ENCODE results near the gene E4F1. TPM values are rescaled to one million over a fixed set of nuclear protein-coding genes. Genes with fewer than 3 reads are reported as not detected.
"Not testable (repeated sequence)": the region's sequence is repeated elsewhere in the genome, so short reads cannot be mapped to it uniquely, and the experiment has no call there.

The E4F1 gene
- total and polyA plus RNA-seq, 7 donors = 11.1 to 22.9 (median 16.8) TPM

DNA sequence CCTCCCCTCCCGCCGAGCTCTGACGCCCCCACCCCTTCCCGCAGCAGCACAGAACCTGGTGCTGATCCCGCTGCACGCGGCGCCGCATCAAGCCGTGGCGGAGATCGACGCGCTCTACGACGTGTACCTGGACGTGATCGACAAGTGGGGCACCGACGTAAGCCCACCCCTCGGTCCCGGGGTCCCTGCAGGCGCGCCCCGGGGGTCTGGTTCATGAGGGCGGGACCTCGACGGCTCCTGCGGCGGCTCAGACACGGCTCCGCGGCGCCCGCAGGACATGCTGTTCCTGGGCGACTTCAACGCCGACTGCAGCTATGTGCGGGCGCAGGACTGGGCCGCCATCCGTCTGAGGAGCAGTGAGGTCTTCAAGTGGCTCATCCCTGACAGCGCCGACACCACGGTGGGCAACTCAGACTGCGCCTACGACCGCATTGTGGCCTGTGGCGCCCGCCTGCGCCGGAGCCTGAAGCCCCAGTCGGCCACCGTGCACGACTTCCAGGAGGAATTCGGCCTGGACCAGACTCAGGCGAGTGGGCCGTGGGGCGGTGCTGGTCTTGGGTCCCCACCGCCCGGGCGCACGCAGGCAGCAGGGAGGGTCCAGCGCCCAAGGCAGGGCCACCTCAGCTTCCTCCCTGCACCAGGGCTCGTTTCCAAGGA is 14.2 kb downstream of the E4F1 start:
- Histone ChIP-seq H3K9me3 (no peaks in the 10 kb centered on the region), H3K36me3 (ENCODE audit: insufficient read depth in 1 of 2, low read depth in 1 of 2) (peaks cover 5 to 66% of the 10 kb centered on the region in 2 donors), H3K4me3 (no peak overlapping the region), H3K27me3 (ENCODE audit: insufficient read depth in 3 of 3, low read length in 2 of 3) (peaks cover 0 to 13% (median 4%) of the 10 kb centered on the region in 3 donors), H3K4me1 (peaks cover 9% of the 10 kb centered on the region), H3K27ac (no peak overlapping the region)
- WGBS, 3 donors = 15 to 22% (median 19%) methylated on average over 48 to 65 of the region's 65 CpGs
- DNase-seq = no peak
- TF ChIP-seq, protein P1, sequence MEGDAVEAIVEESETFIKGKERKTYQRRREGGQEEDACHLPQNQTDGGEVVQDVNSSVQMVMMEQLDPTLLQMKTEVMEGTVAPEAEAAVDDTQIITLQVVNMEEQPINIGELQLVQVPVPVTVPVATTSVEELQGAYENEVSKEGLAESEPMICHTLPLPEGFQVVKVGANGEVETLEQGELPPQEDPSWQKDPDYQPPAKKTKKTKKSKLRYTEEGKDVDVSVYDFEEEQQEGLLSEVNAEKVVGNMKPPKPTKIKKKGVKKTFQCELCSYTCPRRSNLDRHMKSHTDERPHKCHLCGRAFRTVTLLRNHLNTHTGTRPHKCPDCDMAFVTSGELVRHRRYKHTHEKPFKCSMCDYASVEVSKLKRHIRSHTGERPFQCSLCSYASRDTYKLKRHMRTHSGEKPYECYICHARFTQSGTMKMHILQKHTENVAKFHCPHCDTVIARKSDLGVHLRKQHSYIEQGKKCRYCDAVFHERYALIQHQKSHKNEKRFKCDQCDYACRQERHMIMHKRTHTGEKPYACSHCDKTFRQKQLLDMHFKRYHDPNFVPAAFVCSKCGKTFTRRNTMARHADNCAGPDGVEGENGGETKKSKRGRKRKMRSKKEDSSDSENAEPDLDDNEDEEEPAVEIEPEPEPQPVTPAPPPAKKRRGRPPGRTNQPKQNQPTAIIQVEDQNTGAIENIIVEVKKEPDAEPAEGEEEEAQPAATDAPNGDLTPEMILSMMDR (IDR thresholded peaks at IDR 0.05) = no peak
- ATAC-seq = peak in 3 of 4 donors; percentile 16 to 36 (median 21)
- intact Hi-C loops (cut with DNase I) = no loop called here

DNA sequence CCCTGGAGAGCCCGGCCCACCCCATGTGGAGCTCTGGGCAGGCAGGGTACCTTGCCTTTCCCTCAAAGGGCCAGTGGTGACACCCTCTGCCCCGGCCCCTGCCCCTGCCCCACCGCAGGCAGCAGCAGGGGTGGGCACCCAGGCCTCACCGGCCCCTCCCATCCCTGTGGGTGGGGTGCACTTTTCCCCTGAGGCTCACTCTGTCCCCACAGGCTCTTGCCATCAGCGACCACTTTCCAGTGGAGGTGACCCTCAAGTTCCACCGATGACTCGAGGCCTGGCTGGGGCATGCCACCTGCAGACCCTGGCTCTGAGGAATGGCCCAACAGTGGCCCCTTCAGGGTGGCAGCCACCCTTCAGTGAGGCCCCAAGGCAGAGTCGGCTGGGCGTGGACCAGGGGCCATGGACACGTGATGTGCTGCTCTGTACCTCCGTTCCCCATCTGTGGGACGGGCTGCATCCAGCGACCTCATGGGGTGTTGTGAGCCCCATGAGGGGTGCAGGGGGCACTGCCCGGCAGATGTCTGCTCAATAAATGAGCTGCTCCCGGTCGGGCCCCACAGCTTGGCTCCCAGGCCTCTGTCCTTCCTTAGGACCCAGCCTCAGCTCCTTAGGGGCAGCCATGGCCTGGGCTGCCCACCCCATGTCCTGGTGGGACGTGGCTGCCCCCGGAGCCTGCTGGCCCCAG is 14.9 kb downstream of the E4F1 start:
- 52 to 65% (median 52%) methylated on average over 16 to 18 of the region's 18 CpGs for WGBS, 3 donors
- Histone ChIP-seq H3K36me3 (ENCODE audit: insufficient read depth in 1 of 2, low read depth in 1 of 2) (peaks cover 9 to 66% of the 10 kb centered on the region in 2 donors), H3K27ac (no peak overlapping the region), H3K4me1 (peaks cover 9% of the 10 kb centered on the region), H3K4me3 (no peak overlapping the region), H3K9me3 (no peaks in the 10 kb centered on the region), H3K27me3 (ENCODE audit: insufficient read depth in 3 of 3, low read length in 2 of 3) (peaks cover 0 to 13% (median 4%) of the 10 kb centered on the region in 3 donors)
- ATAC-seq (peak in 3 of 4 donors; percentile 16 to 33 (median 31)), DNase-seq (peak in 1 of 2 donors; percentile 49)
- intact Hi-C loops (cut with DNase I) = no loop called here
- TF ChIP-seq, protein P1 (IDR thresholded peaks at IDR 0.05) = no peak

DNA sequence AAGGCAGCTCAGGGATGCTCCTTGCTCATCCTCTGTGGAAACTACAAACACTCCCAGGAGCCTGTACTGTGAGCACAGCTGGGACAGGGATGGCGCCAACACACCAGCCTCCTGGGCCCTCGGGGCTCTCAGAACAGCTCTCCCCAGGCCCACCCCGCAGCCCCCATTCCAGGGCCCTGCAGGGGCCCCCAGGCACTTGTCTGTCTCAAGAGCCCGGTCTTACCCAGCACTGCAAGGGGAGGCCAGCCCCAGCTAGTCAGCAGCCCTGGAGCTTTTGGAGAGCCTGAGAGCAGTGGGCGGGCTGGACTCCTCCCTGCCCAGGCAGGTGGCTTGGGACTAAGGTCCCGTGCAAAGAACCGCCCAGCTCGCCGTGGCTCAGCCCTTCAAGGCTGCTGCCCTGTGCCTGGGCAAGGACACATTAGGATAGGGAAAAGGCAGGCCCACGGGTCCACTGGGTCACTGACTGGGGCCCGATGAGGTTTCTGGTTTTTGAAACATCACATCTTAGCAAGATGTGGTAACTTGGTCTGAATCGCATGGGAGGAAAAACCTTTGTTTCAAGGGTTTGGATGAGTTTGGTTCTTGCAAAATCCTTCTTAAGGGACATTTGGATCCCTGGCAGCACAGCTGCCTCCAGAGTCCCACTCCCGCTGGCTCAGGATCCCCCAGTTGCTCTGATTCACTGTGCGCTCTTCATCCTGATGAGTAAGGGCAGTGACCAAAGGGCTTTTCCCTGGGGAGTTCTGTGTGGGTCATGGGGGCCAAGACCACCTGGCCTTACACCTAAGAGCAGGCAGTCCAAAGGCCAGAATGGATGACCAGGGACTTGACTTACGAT is 15.7 kb downstream of the E4F1 start:
- H3K27ac ChIP-seq = no peak overlapping the region
- H3K27me3 ChIP-seq (ENCODE audit: insufficient read depth in 3 of 3, low read length in 2 of 3) = peaks cover 0 to 13% (median 4%) of the 10 kb centered on the region in 3 donors
- H3K36me3 ChIP-seq (ENCODE audit: insufficient read depth in 1 of 2, low read depth in 1 of 2) = peaks cover 9 to 66% of the 10 kb centered on the region in 2 donors
- no peak for DNase-seq
- H3K4me1 ChIP-seq = peaks cover 9% of the 10 kb centered on the region
- whole genome bisulfite sequencing, 3 donors = 59 to 79% (median 64%) methylated on average over 15 of the region's 15 CpGs
- no peaks in the 10 kb centered on the region for H3K9me3 ChIP-seq
- no peak overlapping the region for H3K4me3 ChIP-seq
- TF ChIP-seq, protein P1 (IDR thresholded peaks at IDR 0.05) = no peak
- ATAC-seq = peak in 3 of 4 donors; percentile 3 to 25 (median 18)
- intact Hi-C loops (cut with DNase I) = no loop called here

DNA sequence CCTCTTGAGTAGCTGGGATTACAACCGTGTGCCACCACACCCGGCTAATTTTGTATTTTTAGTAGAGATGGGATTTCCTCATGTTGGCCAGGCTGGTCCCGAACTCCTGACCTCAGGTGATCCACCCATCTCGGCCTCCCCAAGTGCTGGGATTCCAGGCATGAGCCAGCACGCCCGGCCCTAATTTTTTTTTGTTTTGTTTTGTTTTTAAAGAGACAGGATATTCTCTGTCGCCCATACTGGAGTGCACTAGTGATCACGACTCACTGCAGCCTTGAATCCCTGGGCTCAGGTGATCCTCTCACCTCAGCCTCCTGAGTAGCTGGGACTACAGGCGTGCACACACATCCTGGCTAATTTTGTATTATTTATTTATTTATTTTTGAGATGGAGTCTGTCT is 16.9 kb downstream of the E4F1 start:
- DNase-seq; H3K4me3 ChIP-seq; H3K4me1 ChIP-seq; intact Hi-C loops (cut with DNase I); H3K27ac ChIP-seq; ATAC-seq; H3K9me3 ChIP-seq: not testable (repeated sequence)
- peaks cover 9 to 66% of the 10 kb centered on the region in 2 donors for H3K36me3 ChIP-seq (ENCODE audit: insufficient read depth in 1 of 2, low read depth in 1 of 2)
- WGBS, 3 donors = 51 to 67% (median 61%) methylated on average over 9 of the region's 9 CpGs
- H3K27me3 ChIP-seq (ENCODE audit: insufficient read depth in 3 of 3, low read length in 2 of 3) = peaks cover 0 to 10% (median 4%) of the 10 kb centered on the region in 3 donors

All from psoas muscle (tissue), 8 donors.